GM23248 (cell line): ENCODE results near the gene TMEM259.

Experiments
- EZH2 ChIP-seq: fragments of 200-600 bp; sonication (generic); IDR thresholded peaks from 2 replicates; pipeline ENCODE4 v1.6.1; 2018; ENCODE audit warnings: antibody characterized with exemption, mild to moderate bottlenecking; ENCODE audit not compliant: insufficient read depth, poor library complexity, severe bottlenecking
- EZH2phosphoT487 ChIP-seq: fragments of 200-600 bp; sonication (generic); IDR thresholded peaks from 2 replicates; pipeline ENCODE4 v1.6.1; 2018; ENCODE audit warnings: antibody characterized with exemption, moderate library complexity, mild to moderate bottlenecking, low read depth; ENCODE audit not compliant: insufficient read depth

DNA sequence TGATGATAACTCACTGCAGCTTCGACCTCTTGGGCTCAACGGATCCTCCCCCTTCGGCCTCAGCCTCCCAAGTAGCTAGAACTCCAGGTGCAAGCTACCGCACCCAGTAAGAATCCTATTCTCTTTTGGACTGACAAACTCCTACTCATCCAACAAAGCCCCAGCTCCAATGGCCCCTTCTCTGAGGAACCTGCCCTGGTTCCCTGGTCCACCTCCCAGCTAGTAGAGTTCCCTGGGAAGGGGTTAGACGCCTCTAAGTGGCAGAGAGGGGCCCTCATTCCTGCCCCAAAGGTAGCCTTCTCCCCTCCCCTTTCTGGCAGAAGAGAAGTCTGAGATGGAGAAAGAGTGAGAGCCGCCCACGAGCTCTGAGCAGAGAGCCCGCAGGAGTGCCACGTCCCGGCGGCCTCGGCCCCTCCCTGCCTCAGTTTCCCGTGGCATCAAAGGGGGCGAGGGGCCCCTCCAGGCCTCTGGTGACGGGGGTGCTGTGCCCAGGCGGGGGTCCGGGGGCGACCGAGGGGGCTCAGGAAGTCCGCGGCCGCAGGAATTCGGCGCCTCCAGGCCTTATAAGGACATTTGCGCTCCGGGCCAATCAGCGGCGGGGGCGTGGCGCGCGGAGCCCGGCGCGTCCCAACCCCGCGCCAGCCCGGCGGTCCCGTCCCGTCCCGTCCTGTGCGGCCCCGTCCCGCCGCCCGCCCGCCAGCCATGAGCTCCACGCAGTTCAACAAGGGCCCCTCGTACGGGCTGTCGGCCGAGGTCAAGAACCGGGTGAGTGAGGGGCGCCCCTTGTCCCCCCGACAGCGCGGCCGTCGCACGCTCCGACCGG is 5.2 kb upstream of the TMEM259 start, which contains the start of gene CNN2:
- TF ChIP-seq EZH2: no peak
- TF ChIP-seq EZH2phosphoT487: no peak
